ENCODE results near the gene LGALS16.

GRCh38 chr19:39670998-39671397, 15.3 kb downstream of the LGALS16 start:
- TF ChIP-seq EZH2 (IDR thresholded peaks at IDR 0.05; ENCODE audit: insufficient read depth, poor library complexity, severe bottlenecking) (no peak), EZH2phosphoT487 (IDR thresholded peaks at IDR 0.05; ENCODE audit: insufficient read depth, low read depth) (no peak)

Data from GM23248 (cell line).